HG03354 (cell line): ENCODE data around the gene OR8D1.
"Not testable (repeated sequence)": the region's sequence is repeated elsewhere in the genome, so short reads cannot be mapped to it uniquely, and the experiment has no call there.

Experiments
- ATAC-seq: cut with Tn5 transposase; IDR thresholded peaks from one replicate; pipeline ENCODE4 v1.9.1; 2021; ENCODE audit warnings: mild to moderate bottlenecking; ENCODE audit not compliant: unreplicated experiment, poor library complexity, severe bottlenecking

Gene OR8D1

GRCh38 chr11:124296016-124296415 is 17.7 kb downstream of the OR8D1 start:
- no peak for ATAC-seq

- no peak for ATAC-seq
Observed at GRCh38 chr11:124294687-124295086, 19.1 kb downstream of the OR8D1 start.

- ATAC-seq: no peak
Observed at GRCh38 chr11:124285610-124286344, 28.0 kb downstream of the OR8D1 start.

GRCh38 chr11:124278261-124278660 is 35.5 kb downstream of the OR8D1 start:
- ATAC-seq: no peak

GRCh38 chr11:124277804-124278203 is 35.9 kb downstream of the OR8D1 start:
- ATAC-seq: no peak

- no peak for ATAC-seq
Observed at GRCh38 chr11:124277207-124277606, 36.5 kb downstream of the OR8D1 start.

GRCh38 chr11:124276081-124276480 is 37.7 kb downstream of the OR8D1 start:
- no peak for ATAC-seq

GRCh38 chr11:124274000-124274399 is 39.7 kb downstream of the OR8D1 start:
- ATAC-seq: no peak

- ATAC-seq: not testable (repeated sequence)
Observed at GRCh38 chr11:124270886-124271285, 42.9 kb downstream of the OR8D1 start.

GRCh38 chr11:124265041-124265440 is 48.7 kb downstream of the OR8D1 start:
- not testable (repeated sequence) for ATAC-seq

- no peak for ATAC-seq
Observed at GRCh38 chr11:124256076-124256475, 57.7 kb downstream of the OR8D1 start, which contains the start of gene OR8G5. TSS of gene OR8G5 (plus strand) at chr11:124256376. CDS start at chr11:124264932, 8,556 bp downstream.
